Subcutaneous adipose tissue (tissue), 4 donors: ENCODE data around the gene SCAANT1. TPM values are rescaled to one million over a fixed set of nuclear protein-coding genes. Genes with fewer than 3 reads are reported as not detected.

ENCODE experiments used
- CTCF ChIP-seq: fragments of 450-650 bp; IDR thresholded peaks from one replicate; pipeline ENCODE4 v1.5.1; 2016; ENCODE audit warnings: low read depth, mild to moderate bottlenecking, control low read depth, antibody characterized with exemption, moderate library complexity
- total RNA-seq, 4 donors: library from RNA; depleted of rRNA; stranded (reverse); fragments of >200 nt; gene quantifications; one replicate each; pipeline ENCODE4 v1.1.0, GENCODE V29; 2016

SCAANT1 gene
- not detected for total RNA-seq

GRCh38 chr3:63911873-63912767, at the start of gene SCAANT1:
Gene SCAANT1 (minus strand): TSS chr3:63912383.
- TF ChIP-seq CTCF, result no peak

- TF ChIP-seq CTCF, result no peak
Measured at GRCh38 chr3:63961891-63962290, 49.7 kb upstream of the SCAANT1 start.

GRCh38 chr3:63960048-63960711, 48.0 kb upstream of the SCAANT1 start:
- TF ChIP-seq CTCF, result no peak

- TF ChIP-seq CTCF, result no peak
Measured at GRCh38 chr3:63959146-63959545, 47.0 kb upstream of the SCAANT1 start.

- no peak for TF ChIP-seq CTCF
Measured at GRCh38 chr3:63955830-63956545, 43.8 kb upstream of the SCAANT1 start.

- TF ChIP-seq CTCF, result no peak
Measured at GRCh38 chr3:63955036-63955650, 43.0 kb upstream of the SCAANT1 start.
